IMR-90 (cell line): ENCODE measurements around the gene COG3. TPM values are rescaled to one million over a fixed set of nuclear protein-coding genes. Genes with fewer than 3 reads are reported as not detected.

Experiments used
- ATAC-seq: fragments of 200-7000 bp; cut with Tn5 transposase; 2 replicates; pipeline ENCODE4 v1.9.1; 2020; ENCODE audit warnings: low read depth, mild to moderate bottlenecking, moderate library complexity
- BruUV-seq: library from RNA; stranded (reverse); fragments of 400-500 nt; replicated peaks from 2 replicates; lab custom pipeline; 2021; lab: Mats Ljungman, UMichigan
- CTCF ChIA-PET: fragments of 300-600 bp; formaldehyde crosslinking; extraction: SDS; loops from one replicate; lab custom pipeline; 2021; ENCODE audit warnings: antibody characterized with exemption; lab: Yijun Ruan, JAX
- POLR2A ChIA-PET: fragments of 300-600 bp; sonication (Branson Sonifier 250); formaldehyde crosslinking; loops from one replicate; lab custom pipeline; 2022; ENCODE audit warnings: antibody characterized with exemption; ENCODE audit not compliant: unreplicated experiment; lab: Charles Lee
- DNase-seq: peaks from one replicate; pipeline ENCODE4 v3.0.0; 2013
- H2AFZ ChIP-seq: replicated peaks from 2 replicates; pipeline ENCODE3; 2013; ENCODE audit warnings: low read length, mild to moderate bottlenecking; ENCODE audit not compliant: poor library complexity
- H2AK5ac ChIP-seq: 2 replicates; pipeline ENCODE4 v1.6.1; 2013; ENCODE audit warnings: low read depth, low read length, inconsistent platforms
- H2AK9ac ChIP-seq: replicated peaks from 2 replicates; pipeline ENCODE3; 2013; ENCODE audit warnings: mild to moderate bottlenecking, low read depth, low read length, moderate library complexity; ENCODE audit not compliant: poor library complexity
- H2BK120ac ChIP-seq: 2 replicates; pipeline ENCODE4 v1.6.1; 2013; ENCODE audit warnings: low read depth, low read length, inconsistent platforms
- H2BK15ac ChIP-seq: 3 replicates; pipeline ENCODE4 v1.6.1; 2013; ENCODE audit warnings: low read depth, low read length, inconsistent platforms
- H2BK20ac ChIP-seq: 2 replicates; pipeline ENCODE4 v1.6.1; 2013; ENCODE audit warnings: low read depth, mild to moderate bottlenecking, inconsistent platforms, low read length, moderate library complexity
- H2BK5ac ChIP-seq: 2 replicates; pipeline ENCODE4 v1.6.1; 2013; ENCODE audit warnings: mild to moderate bottlenecking, low read depth, low read length, inconsistent platforms; ENCODE audit not compliant: poor library complexity, severe bottlenecking
- H3K14ac ChIP-seq: replicated peaks from 2 replicates; pipeline ENCODE4 v1.6.1; 2013; ENCODE audit warnings: low read depth, low read length, inconsistent platforms
- H3K18ac ChIP-seq: 2 replicates; pipeline ENCODE4 v1.6.1; 2013; ENCODE audit warnings: low read depth, low read length, control low read depth
- H3K23ac ChIP-seq: 2 replicates; pipeline ENCODE4 v1.6.1; 2013; ENCODE audit warnings: low read depth, low read length, inconsistent platforms
- H3K27ac ChIP-seq: 2 replicates; pipeline ENCODE4 v1.5.1; 2013; ENCODE audit warnings: mild to moderate bottlenecking, control low read depth, low read length; ENCODE audit not compliant: insufficient read depth
- H3K27me3 ChIP-seq: 2 replicates; pipeline ENCODE4 v1.6.1; 2013; ENCODE audit warnings: low read length; ENCODE audit not compliant: control insufficient read depth, insufficient read depth
- H3K36me3 ChIP-seq: 2 replicates; pipeline ENCODE4 v1.6.1; 2013; ENCODE audit warnings: low read length, mixed read lengths; ENCODE audit not compliant: control insufficient read depth, insufficient read depth
- H3K4ac ChIP-seq: 2 replicates; pipeline ENCODE4 v1.6.1; 2013; ENCODE audit warnings: low read depth, low read length, inconsistent platforms
- H3K4me1 ChIP-seq: 2 replicates; pipeline ENCODE4 v1.6.1; 2013; ENCODE audit warnings: low read length, mixed read lengths; ENCODE audit not compliant: control insufficient read depth, insufficient read depth
- H3K4me2 ChIP-seq: 2 replicates; pipeline ENCODE4 v1.6.1; 2013; ENCODE audit warnings: low read depth, mild to moderate bottlenecking, control low read depth, low read length, moderate library complexity
- H3K4me3 ChIP-seq: 2 replicates; pipeline ENCODE4 v1.5.1; 2013; ENCODE audit warnings: low read depth, mild to moderate bottlenecking, control low read depth, low read length, moderate library complexity; ENCODE audit not compliant: insufficient read depth
- H3K56ac ChIP-seq: 2 replicates; pipeline ENCODE4 v1.6.1; 2013; ENCODE audit warnings: low read length, inconsistent platforms; ENCODE audit not compliant: insufficient read depth; ENCODE audit errors: extremely low read depth
- H3K79me1 ChIP-seq, 2 experiments: 2 replicates each; pipeline ENCODE4 v1.6.1; 2013; ENCODE audit warnings: low read length in 2 of 2, inconsistent platforms in 1 of 2, low read depth in 1 of 2
- H3K9ac ChIP-seq: 2 replicates; pipeline ENCODE4 v1.6.1; 2013; ENCODE audit warnings: low read depth, low read length, control low read depth
- H3K9me1 ChIP-seq: 2 replicates; pipeline ENCODE4 v1.6.1; 2013; ENCODE audit warnings: low read length, inconsistent platforms; ENCODE audit not compliant: insufficient read depth
- H3K9me3 ChIP-seq: 2 replicates; pipeline ENCODE4 v1.6.1; 2013; ENCODE audit warnings: low read length; ENCODE audit not compliant: control insufficient read depth, insufficient read depth
- H4K20me1 ChIP-seq: 2 replicates; pipeline ENCODE4 v1.6.1; 2013; ENCODE audit warnings: low read length, inconsistent platforms; ENCODE audit not compliant: insufficient read depth
- H4K5ac ChIP-seq: 2 replicates; pipeline ENCODE4 v1.6.1; 2013; ENCODE audit warnings: mild to moderate bottlenecking, low read depth, low read length, control low read depth
- H4K8ac ChIP-seq, 2 experiments: 2 replicates each; pipeline ENCODE4 v1.6.1; 2013; ENCODE audit warnings: low read depth in 2 of 2, low read length in 2 of 2, control low read depth in 1 of 2, inconsistent platforms in 1 of 2
- H4K91ac ChIP-seq: 2 replicates; pipeline ENCODE4 v1.6.1; 2013; ENCODE audit warnings: low read depth, low read length, inconsistent platforms; ENCODE audit not compliant: insufficient read depth
- MAZ ChIP-seq: IDR thresholded peaks from 2 replicates; pipeline ENCODE4 v1.6.1; 2012; ENCODE audit warnings: low read depth, mild to moderate bottlenecking, low read length, improper control_type of control experiment, moderate library complexity, borderline replicate concordance
- RAD21 ChIP-seq: IDR thresholded peaks from 2 replicates; pipeline ENCODE4 v1.6.1; 2012; ENCODE audit warnings: low read length, improper control_type of control experiment
- WGBS, 2 experiments: methylation state at CpG; one replicate each; pipeline versions ENCODE4 v1.1.5 to v1.1.7; 2013; ENCODE audit warnings: missing lambda C conversion rate in 2 of 2; ENCODE audit not compliant: insufficient read length in 1 of 2; ENCODE audit errors: extremely low coverage in 2 of 2; 5-methylcytosine and 5-hydroxymethylcytosine counted together
- dilution Hi-C: fragments of 300-500 bp; cut with HindIII; formaldehyde crosslinking; loops from one replicate; pipeline ENCODE4 v1.14.3; 2018; ENCODE audit warnings: low sequenced_read_pairs; ENCODE audit not compliant: unreplicated experiment
- in situ Hi-C: fragments of 300-500 bp; cut with MboI; formaldehyde crosslinking; loops from 3 replicates; pipeline ENCODE4 v1.14.3; 2019; ENCODE audit warnings: low sequenced_read_pairs, inconsistent platforms, mixed read lengths
- intact Hi-C: fragments of 100-400 bp; cut with micrococcal nuclease; formaldehyde crosslinking; loops from 2 replicates; pipeline ENCODE4 v1.10.0; 2022
- polyA plus RNA-seq, 3 experiments: library from polyadenylated mRNA; depleted of rRNA; stranded (reverse); fragments of >200 nt; gene quantifications; 2 replicates each; pipeline ENCODE4 v1.2.3, GENCODE V29; 2012; ENCODE audit warnings: low replicate concordance in 1 of 3
- total RNA-seq: library from RNA; depleted of rRNA; stranded (reverse); fragments of >200 nt; gene quantifications from 2 replicates; pipeline ENCODE4 v1.2.3, GENCODE V29; 2012

COG3 gene
- total and polyA plus RNA-seq, 2 of the 4 experiments (the other 2 are of a cell fraction), result 21.7 to 31.9 TPM

GRCh38 chr13:45464141-45464686 is 525 bp upstream of the COG3 start:
- ATAC-seq (no peak), DNase-seq (no peak)
- peaks cover 39% of the 10 kb centered on the region for H4K20me1 ChIP-seq
- H3K9ac ChIP-seq, result peak overlapping the region; percentile 69
- peak overlapping the region; percentile 69 for H2BK120ac ChIP-seq
- H3K79me1 ChIP-seq, result peaks cover 4 to 41% of the 10 kb centered on the region in 2 experiments; a peak in 3 of 4 replicates
- intact Hi-C loops (loop anchor here (2.0 kb wide), 1 partner anchor 69 kb away; no protein-coding TSS in a partner anchor), in situ Hi-C loops (no loop called here), dilution Hi-C loops (no loop called here)
- POLR2A ChIA-PET, result no interaction called here
- H2AFZ ChIP-seq, result peak overlapping the region; percentile 99
- peak overlapping the region; percentile 98 for H2AK9ac ChIP-seq
- no peaks in the 10 kb centered on the region for H3K27me3 ChIP-seq
- peak overlapping the region; percentile 50; the same call in 1 of the 2 replicates for H3K56ac ChIP-seq
- peak overlapping the region; percentile 93 for H3K14ac ChIP-seq
- peaks cover 2% of the 10 kb centered on the region; the same call in 1 of the 2 replicates for H3K36me3 ChIP-seq
- CTCF ChIA-PET, result no interaction called here
- peak overlapping the region; percentile 80 for H3K27ac ChIP-seq
- H2BK5ac ChIP-seq, result peak overlapping the region; percentile 89
- no peaks in the 10 kb centered on the region for H3K9me3 ChIP-seq
- no TSS peak for BruUV-seq
- peak overlapping the region; percentile 84 to 97 for H4K8ac ChIP-seq
- peak overlapping the region; percentile 88 for H2AK5ac ChIP-seq
- peaks cover 9% of the 10 kb centered on the region for H3K9me1 ChIP-seq
- H2BK15ac ChIP-seq, result peak overlapping the region; percentile 84; the same call in 2 of the 3 replicates
- H4K91ac ChIP-seq, result peak overlapping the region; percentile 83
- H3K4me1 ChIP-seq, result peaks cover 2% of the 10 kb centered on the region; the same call in 1 of the 2 replicates
- 94% methylated on average over 3 of the region's 9 CpGs; no CpG with 5 or more reads in 1 of the 2 experiments for WGBS, 2 experiments
- peak overlapping the region; percentile 89 for H3K4ac ChIP-seq
- peak overlapping the region; percentile 92 for H4K5ac ChIP-seq
- peak overlapping the region; percentile 58; the same call in 1 of the 2 replicates for H2BK20ac ChIP-seq
- TF ChIP-seq RAD21, result peak; percentile 42
- no peak for TF ChIP-seq MAZ
- H3K18ac ChIP-seq, result peak overlapping the region; percentile 66
- peak overlapping the region; percentile 40; the same call in 1 of the 2 replicates for H3K23ac ChIP-seq
- peak overlapping the region; percentile 83 for H3K4me3 ChIP-seq
- peak overlapping the region; percentile 76 for H3K4me2 ChIP-seq
